GM18867 (cell line): Measurements from ENCODE around the gene TMEM39B.
"Not testable (repeated sequence)": the region's sequence is repeated elsewhere in the genome, so short reads cannot be mapped to it uniquely, and the experiment has no call there.

Experiments
- ATAC-seq: cut with Tn5 transposase; IDR thresholded peaks from one replicate; pipeline ENCODE4 v1.9.1; 2021; ENCODE audit warnings: mild to moderate bottlenecking, moderate library complexity; ENCODE audit not compliant: unreplicated experiment

Gene TMEM39B

GRCh38 chr1:32111789-32112188 is 39.0 kb downstream of the TMEM39B start:
- ATAC-seq = no peak

- no peak for ATAC-seq
Measured at GRCh38 chr1:32112806-32113375, 40.2 kb downstream of the TMEM39B start.

- not testable (repeated sequence) for ATAC-seq
Measured at GRCh38 chr1:32113436-32113835, 40.7 kb downstream of the TMEM39B start.

- no peak for ATAC-seq
Measured at GRCh38 chr1:32114420-32114819, 41.7 kb downstream of the TMEM39B start.

- ATAC-seq = no peak
Measured at GRCh38 chr1:32115496-32115895, 42.8 kb downstream of the TMEM39B start.

GRCh38 chr1:32116531-32116930 is 43.8 kb downstream of the TMEM39B start:
- no peak for ATAC-seq

GRCh38 chr1:32122151-32122550 is 49.4 kb downstream of the TMEM39B start:
- ATAC-seq = no peak

- not testable (repeated sequence) for ATAC-seq
Measured at GRCh38 chr1:32123361-32123760, 50.6 kb downstream of the TMEM39B start.

- no peak for ATAC-seq
Measured at GRCh38 chr1:32125313-32125712, 52.6 kb downstream of the TMEM39B start.

- no peak for ATAC-seq
Measured at GRCh38 chr1:32126770-32127169, 54.0 kb downstream of the TMEM39B start.

GRCh38 chr1:32127409-32128198 is 54.9 kb downstream of the TMEM39B start:
- no peak for ATAC-seq

- ATAC-seq = no peak
Measured at GRCh38 chr1:32128479-32128878, 55.7 kb downstream of the TMEM39B start.

GRCh38 chr1:32128964-32129363 is 56.2 kb downstream of the TMEM39B start:
- no peak for ATAC-seq

- ATAC-seq = not testable (repeated sequence)
Measured at GRCh38 chr1:32133950-32134280, 61.2 kb downstream of the TMEM39B start.

- no peak for ATAC-seq
Measured at GRCh38 chr1:32137111-32137510, 64.4 kb downstream of the TMEM39B start.

- ATAC-seq = no peak
Measured at GRCh38 chr1:32138965-32139364, 66.2 kb downstream of the TMEM39B start.

GRCh38 chr1:32142446-32143301 is 69.9 kb downstream of the TMEM39B start:
- no peak for ATAC-seq

- not testable (repeated sequence) for ATAC-seq
Measured at GRCh38 chr1:32143302-32143695, 70.6 kb downstream of the TMEM39B start.

GRCh38 chr1:32144033-32144432 is 71.3 kb downstream of the TMEM39B start:
- ATAC-seq = no peak

GRCh38 chr1:32147799-32148198 is 75.1 kb downstream of the TMEM39B start:
- ATAC-seq = not testable (repeated sequence)

GRCh38 chr1:32150847-32151246 is 78.1 kb downstream of the TMEM39B start:
- ATAC-seq = no peak

- ATAC-seq = no peak
Measured at GRCh38 chr1:32151319-32151787, 78.6 kb downstream of the TMEM39B start.
